ENCODE results near the gene GNAQ.
"Not testable (repeated sequence)": the region's sequence is repeated elsewhere in the genome, so short reads cannot be mapped to it uniquely, and the experiment has no call there.

The GNAQ gene

GRCh38 chr9:77789891-77790290 lies 241.7 kb downstream of the GNAQ start:
- DNase-seq (ENCODE audit: low read depth in 1 of 2, low spot score in 1 of 2) = no peak

GRCh38 chr9:77785341-77785740 lies 246.3 kb downstream of the GNAQ start:
- no peak for DNase-seq (ENCODE audit: low read depth in 1 of 2, low spot score in 1 of 2)

GRCh38 chr9:77783518-77783917 lies 248.1 kb downstream of the GNAQ start:
- DNase-seq (ENCODE audit: low read depth in 1 of 2, low spot score in 1 of 2) = no peak

- no peak for DNase-seq (ENCODE audit: low read depth in 1 of 2, low spot score in 1 of 2)
Observed at GRCh38 chr9:77779010-77779409, 252.6 kb downstream of the GNAQ start.

- DNase-seq (ENCODE audit: low read depth in 1 of 2, low spot score in 1 of 2) = no peak
Observed at GRCh38 chr9:77773381-77773780, 258.2 kb downstream of the GNAQ start.

GRCh38 chr9:77772646-77773045 lies 259.0 kb downstream of the GNAQ start:
- DNase-seq (ENCODE audit: low read depth in 1 of 2, low spot score in 1 of 2) = no peak

- no peak for DNase-seq (ENCODE audit: low read depth in 1 of 2, low spot score in 1 of 2)
Observed at GRCh38 chr9:77771171-77771570, 260.4 kb downstream of the GNAQ start.

- DNase-seq (ENCODE audit: low read depth in 1 of 2, low spot score in 1 of 2) = no peak
Observed at GRCh38 chr9:77770340-77770739, 261.3 kb downstream of the GNAQ start.

- no peak for DNase-seq (ENCODE audit: low read depth in 1 of 2, low spot score in 1 of 2)
Observed at GRCh38 chr9:77769246-77769645, 262.4 kb downstream of the GNAQ start.

- no peak for DNase-seq (ENCODE audit: low read depth in 1 of 2, low spot score in 1 of 2)
Observed at GRCh38 chr9:77766587-77766986, 265.0 kb downstream of the GNAQ start.

- no peak for DNase-seq (ENCODE audit: low read depth in 1 of 2, low spot score in 1 of 2)
Observed at GRCh38 chr9:77765781-77766259, 265.8 kb downstream of the GNAQ start.

- no peak for DNase-seq (ENCODE audit: low read depth in 1 of 2, low spot score in 1 of 2)
Observed at GRCh38 chr9:77764894-77765780, 266.5 kb downstream of the GNAQ start.

- no peak for DNase-seq (ENCODE audit: low read depth in 1 of 2, low spot score in 1 of 2)
Observed at GRCh38 chr9:77763566-77763965, 268.0 kb downstream of the GNAQ start.

- DNase-seq (ENCODE audit: low read depth in 1 of 2, low spot score in 1 of 2) = not testable (repeated sequence)
Observed at GRCh38 chr9:77760919-77761318, 270.7 kb downstream of the GNAQ start.

GRCh38 chr9:77759391-77759790 lies 272.2 kb downstream of the GNAQ start:
- no peak for DNase-seq (ENCODE audit: low read depth in 1 of 2, low spot score in 1 of 2)

- DNase-seq (ENCODE audit: low read depth in 1 of 2, low spot score in 1 of 2) = no peak
Observed at GRCh38 chr9:77756449-77756848, 275.2 kb downstream of the GNAQ start.

GRCh38 chr9:77753180-77753579 lies 278.4 kb downstream of the GNAQ start:
- DNase-seq (ENCODE audit: low read depth in 1 of 2, low spot score in 1 of 2) = no peak

GRCh38 chr9:77752554-77752953 lies 279.1 kb downstream of the GNAQ start:
- no peak for DNase-seq (ENCODE audit: low read depth in 1 of 2, low spot score in 1 of 2)

- no peak for DNase-seq (ENCODE audit: low read depth in 1 of 2, low spot score in 1 of 2)
Observed at GRCh38 chr9:77751341-77752091, 280.1 kb downstream of the GNAQ start.

- no peak for DNase-seq (ENCODE audit: low read depth in 1 of 2, low spot score in 1 of 2)
Observed at GRCh38 chr9:77750981-77751340, 280.6 kb downstream of the GNAQ start.

- no peak for DNase-seq (ENCODE audit: low read depth in 1 of 2, low spot score in 1 of 2)
Observed at GRCh38 chr9:77750284-77750683, 281.3 kb downstream of the GNAQ start.

- no peak for DNase-seq (ENCODE audit: low read depth in 1 of 2, low spot score in 1 of 2)
Observed at GRCh38 chr9:77748214-77748772, 283.3 kb downstream of the GNAQ start.
